Prostate gland (tissue), 2 donors: ENCODE data around the gene MYBPHL. TPM values are rescaled to one million over a fixed set of nuclear protein-coding genes. Genes with fewer than 3 reads are reported as not detected.

Source experiments
- DNase-seq: peaks from one replicate; pipeline ENCODE4 v3.0.0-alpha.2; 2019; ENCODE audit warnings: low spot score
- H3K27ac ChIP-seq, 2 donors: fragments of 200-600 bp; sonication (generic); 2 replicates each; pipeline ENCODE4 v1.5.1; 2017 to 2019
- H3K27me3 ChIP-seq: fragments of 200-600 bp; sonication (generic); replicated peaks from 2 replicates; pipeline ENCODE4 v1.5.1; 2019; ENCODE audit not compliant: insufficient read depth
- H3K36me3 ChIP-seq, 2 donors: fragments of 200-600 bp; sonication (generic); 1 replicate in 1 of 2; 2 replicates in 1 of 2; pipeline versions ENCODE4 v1.5.1 to v1.8.1; 2017 to 2019
- H3K4me1 ChIP-seq: fragments of 200-600 bp; sonication (generic); replicated peaks from 2 replicates; pipeline ENCODE4 v1.5.1; 2019
- H3K4me3 ChIP-seq, 2 donors: fragments of 200-600 bp; sonication (generic); 2 replicates each; pipeline ENCODE4 v1.5.1; 2017 to 2019
- H3K9me3 ChIP-seq: fragments of 200-600 bp; sonication (generic); 2 replicates; pipeline ENCODE4 v1.5.1; 2017
- POLR2A ChIP-seq: fragments of 450-650 bp; IDR thresholded peaks from one replicate; pipeline ENCODE4 v1.6.1; 2016; ENCODE audit warnings: antibody characterized with exemption, mild to moderate bottlenecking
- POLR2AphosphoS5 ChIP-seq: sonication (generic); formaldehyde crosslinking; IDR thresholded peaks from one replicate; pipeline ENCODE4 v1.6.1; 2017; ENCODE audit warnings: antibody characterized with exemption
- WGBS: methylation state at CpG from one replicate; pipeline ENCODE4 v1.1.5; 2018; 5-methylcytosine and 5-hydroxymethylcytosine counted together
- intact Hi-C: fragments of 100-400 bp; cut with DNase I; formaldehyde crosslinking; loops from one replicate; pipeline ENCODE4 v1.14.2; 2022
- total RNA-seq, 2 donors: library from RNA; depleted of rRNA; stranded (reverse); fragments of >200 nt; gene quantifications; one replicate each; pipeline ENCODE4 v1.1.0, GENCODE V29; 2016
- TF ChIP-seq, protein P1 (sequence below), 4 experiments: fragments of 200-600 bp in 2 of 4; fragments of 450-650 bp in 2 of 4; sonication (generic) in 2 of 4; IDR thresholded peaks; 1 replicate in 3 of 4; 2 replicates in 1 of 4; pipeline ENCODE4 v1.5.1; 2016 to 2019; ENCODE audit warnings: antibody characterized with exemption in 4 of 4, mild to moderate bottlenecking in 2 of 4, moderate library complexity in 2 of 4

Gene MYBPHL
- total RNA-seq, 2 donors from 2014 or later, result not detected

DNA sequence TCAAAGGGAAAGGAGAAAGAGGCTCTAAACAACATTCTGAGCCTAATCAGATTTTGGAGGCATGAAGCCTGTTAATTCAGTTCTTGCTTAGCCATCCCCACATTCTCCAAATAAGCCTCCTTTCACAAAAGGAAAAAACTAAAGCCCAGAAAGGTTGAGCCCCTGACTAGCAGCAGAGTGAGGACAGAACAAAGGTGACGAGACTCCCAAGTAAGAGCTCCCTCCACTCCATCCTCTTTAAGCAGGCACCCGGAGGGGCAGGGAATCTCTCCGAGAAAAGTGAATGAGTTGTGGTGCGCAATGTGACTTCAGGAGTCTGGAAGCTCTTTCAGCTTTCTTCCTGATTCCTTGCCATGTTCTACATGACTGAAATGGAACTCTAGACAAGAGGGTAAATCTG, 43.4 kb upstream of the MYBPHL start:
- no peak overlapping the region for H3K27ac ChIP-seq
- no peaks in the 10 kb centered on the region for H3K36me3 ChIP-seq
- no peaks in the 10 kb centered on the region for H3K9me3 ChIP-seq
- no peaks in the 10 kb centered on the region for H3K27me3 ChIP-seq
- no peak overlapping the region for H3K4me3 ChIP-seq
- TF ChIP-seq POLR2A (no peak), POLR2AphosphoS5 (no peak)
- TF ChIP-seq, protein P1, sequence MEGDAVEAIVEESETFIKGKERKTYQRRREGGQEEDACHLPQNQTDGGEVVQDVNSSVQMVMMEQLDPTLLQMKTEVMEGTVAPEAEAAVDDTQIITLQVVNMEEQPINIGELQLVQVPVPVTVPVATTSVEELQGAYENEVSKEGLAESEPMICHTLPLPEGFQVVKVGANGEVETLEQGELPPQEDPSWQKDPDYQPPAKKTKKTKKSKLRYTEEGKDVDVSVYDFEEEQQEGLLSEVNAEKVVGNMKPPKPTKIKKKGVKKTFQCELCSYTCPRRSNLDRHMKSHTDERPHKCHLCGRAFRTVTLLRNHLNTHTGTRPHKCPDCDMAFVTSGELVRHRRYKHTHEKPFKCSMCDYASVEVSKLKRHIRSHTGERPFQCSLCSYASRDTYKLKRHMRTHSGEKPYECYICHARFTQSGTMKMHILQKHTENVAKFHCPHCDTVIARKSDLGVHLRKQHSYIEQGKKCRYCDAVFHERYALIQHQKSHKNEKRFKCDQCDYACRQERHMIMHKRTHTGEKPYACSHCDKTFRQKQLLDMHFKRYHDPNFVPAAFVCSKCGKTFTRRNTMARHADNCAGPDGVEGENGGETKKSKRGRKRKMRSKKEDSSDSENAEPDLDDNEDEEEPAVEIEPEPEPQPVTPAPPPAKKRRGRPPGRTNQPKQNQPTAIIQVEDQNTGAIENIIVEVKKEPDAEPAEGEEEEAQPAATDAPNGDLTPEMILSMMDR (IDR thresholded peaks at IDR 0.05), result no peak
- no peaks in the 10 kb centered on the region for H3K4me1 ChIP-seq
- WGBS, result 97% methylated on average over 4 of the region's 4 CpGs
- no peak for DNase-seq
- intact Hi-C loops, result no loop called here

DNA sequence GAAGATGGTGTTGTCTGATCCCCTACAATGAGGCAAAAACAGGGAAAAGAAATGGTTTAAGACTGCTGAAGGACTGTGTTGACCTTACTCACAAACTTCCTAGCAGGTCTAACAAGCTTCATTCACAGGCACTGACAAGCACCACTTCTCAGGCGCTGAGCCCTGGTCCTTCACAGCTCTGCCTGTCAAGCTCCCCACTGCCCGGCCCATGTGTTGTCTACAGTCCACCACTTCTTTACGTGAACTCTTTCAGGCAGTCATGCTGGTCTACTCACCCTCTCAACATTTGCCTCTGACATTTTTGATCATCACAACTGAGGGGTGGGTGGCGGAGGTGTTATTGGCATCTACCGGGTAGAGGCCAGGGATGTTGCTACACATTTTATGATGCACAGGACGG, 40.7 kb upstream of the MYBPHL start:
- no peaks in the 10 kb centered on the region for H3K4me1 ChIP-seq
- H3K4me3 ChIP-seq, result no peak overlapping the region
- no peak overlapping the region for H3K27ac ChIP-seq
- TF ChIP-seq POLR2AphosphoS5 (no peak), POLR2A (no peak)
- TF ChIP-seq, protein P1 (IDR thresholded peaks at IDR 0.05), result no peak
- 88% methylated on average over 6 of the region's 6 CpGs for WGBS
- DNase-seq, result no peak
- no peaks in the 10 kb centered on the region for H3K36me3 ChIP-seq
- H3K27me3 ChIP-seq, result no peaks in the 10 kb centered on the region
- intact Hi-C loops, result no loop called here
- H3K9me3 ChIP-seq, result no peaks in the 10 kb centered on the region

DNA sequence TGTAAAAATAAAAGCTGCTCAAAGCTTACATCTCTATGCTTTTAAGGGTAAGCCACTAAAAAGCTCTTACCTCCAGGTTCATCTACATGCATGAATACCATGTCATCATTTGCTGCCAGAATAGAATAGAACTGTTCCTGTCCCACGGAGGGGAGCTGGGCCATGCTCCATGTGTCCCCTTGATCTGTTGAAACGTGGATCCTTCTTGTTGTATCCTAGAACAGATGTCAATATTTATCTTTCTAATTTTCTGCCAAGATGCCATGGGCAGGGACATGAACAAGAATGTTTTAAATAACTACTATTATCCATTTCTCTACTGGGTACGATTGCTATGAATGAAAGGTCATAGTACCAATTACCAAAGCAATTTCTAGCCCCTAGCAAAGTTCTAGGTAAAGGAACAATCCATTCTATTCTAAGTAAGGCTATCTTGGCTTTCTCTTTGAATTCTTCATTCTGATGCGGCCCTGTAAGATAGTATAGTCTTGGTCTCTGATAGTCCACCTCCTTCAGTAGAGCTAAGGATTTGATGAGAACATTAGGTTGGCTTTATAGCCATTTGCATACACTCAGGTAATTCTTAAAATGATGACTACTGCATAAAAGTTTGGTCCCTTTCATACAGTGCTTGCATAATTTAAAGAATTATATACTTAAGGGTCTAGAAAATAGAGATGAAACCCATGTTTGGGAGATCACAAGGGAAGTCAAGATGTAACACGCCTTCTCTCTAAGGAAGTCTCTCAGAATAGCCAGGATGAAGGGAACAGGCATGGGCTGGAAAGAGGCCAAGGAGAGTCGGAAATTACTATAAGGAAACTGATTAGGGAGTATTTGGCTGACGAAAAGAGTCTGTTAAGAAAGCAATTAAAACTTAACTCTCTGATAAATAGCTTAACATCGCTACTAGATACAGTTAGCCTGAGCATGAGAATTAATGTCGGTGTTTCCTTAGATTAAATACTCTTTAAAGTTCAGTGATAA, 35.4 kb upstream of the MYBPHL start:
- H3K27ac ChIP-seq, result no peak overlapping the region
- TF ChIP-seq POLR2AphosphoS5 (no peak), POLR2A (no peak)
- TF ChIP-seq, protein P1 (IDR thresholded peaks at IDR 0.05), result no peak
- no peaks in the 10 kb centered on the region for H3K27me3 ChIP-seq
- intact Hi-C loops, result no loop called here
- peak; percentile 8 for DNase-seq
- no peak overlapping the region for H3K4me3 ChIP-seq
- H3K4me1 ChIP-seq, result no peaks in the 10 kb centered on the region
- WGBS, result 47% methylated on average over 9 of the region's 9 CpGs
- H3K36me3 ChIP-seq, result no peaks in the 10 kb centered on the region
- H3K9me3 ChIP-seq, result no peaks in the 10 kb centered on the region

DNA sequence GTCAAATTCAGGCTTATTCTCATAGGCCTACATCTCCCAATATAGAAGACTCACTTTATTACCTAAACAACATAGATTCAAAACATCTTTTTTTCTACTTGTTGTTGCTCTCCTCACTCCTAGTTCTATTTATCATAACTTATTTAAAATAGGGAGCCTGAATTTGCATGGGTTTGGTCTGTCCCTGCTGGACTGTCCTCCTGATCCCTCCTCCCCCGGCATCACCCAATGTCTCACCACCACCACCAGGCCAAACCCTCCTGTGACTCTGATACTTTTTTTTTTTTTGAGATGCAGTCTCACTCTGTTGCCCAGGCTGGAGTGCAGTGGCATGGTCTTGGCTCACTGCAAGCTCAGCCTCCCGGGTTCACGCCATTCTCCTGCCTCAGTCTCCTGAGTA, 31.8 kb upstream of the MYBPHL start:
- peaks cover 0 to 4% of the 10 kb centered on the region in 2 donors for H3K36me3 ChIP-seq
- intact Hi-C loops, result no loop called here
- H3K4me1 ChIP-seq, result no peaks in the 10 kb centered on the region
- DNase-seq, result no peak
- TF ChIP-seq POLR2AphosphoS5 (no peak), POLR2A (no peak)
- TF ChIP-seq, protein P1 (IDR thresholded peaks at IDR 0.05), result no peak
- H3K27ac ChIP-seq, result no peak overlapping the region
- no peaks in the 10 kb centered on the region for H3K9me3 ChIP-seq
- WGBS, result 94% methylated on average over 3 of the region's 3 CpGs
- no peaks in the 10 kb centered on the region for H3K27me3 ChIP-seq
- H3K4me3 ChIP-seq, result no peak overlapping the region

DNA sequence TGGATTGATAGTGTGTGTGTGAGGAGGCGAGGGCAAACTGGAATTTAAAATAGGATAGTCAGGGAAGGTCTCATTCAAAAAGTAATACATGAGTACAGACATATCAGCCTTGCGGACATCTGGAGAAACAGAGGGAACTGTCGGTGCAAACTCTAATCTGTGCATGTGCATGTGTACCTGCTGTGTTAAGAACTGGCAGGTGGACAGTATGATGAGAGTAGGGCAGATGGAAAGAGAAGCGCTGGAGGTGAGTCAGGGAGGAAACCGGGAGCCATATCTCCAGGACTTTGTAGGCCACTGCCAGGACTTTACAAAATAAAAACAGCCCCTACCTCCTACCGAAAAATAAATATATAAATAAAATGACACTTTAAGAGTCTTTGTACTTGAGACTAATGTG, 31.3 kb upstream of the MYBPHL start:
- Histone ChIP-seq H3K9me3 (no peaks in the 10 kb centered on the region), H3K4me1 (no peaks in the 10 kb centered on the region), H3K27me3 (no peaks in the 10 kb centered on the region), H3K36me3 (peaks cover 0 to 4% of the 10 kb centered on the region in 2 donors), H3K27ac (no peak overlapping the region), H3K4me3 (no peak overlapping the region)
- no peak for DNase-seq
- 93% methylated on average over 6 of the region's 6 CpGs for WGBS
- TF ChIP-seq, protein P1 (IDR thresholded peaks at IDR 0.05), result no peak
- no peak for TF ChIP-seq POLR2AphosphoS5
- no peak for TF ChIP-seq POLR2A
- intact Hi-C loops, result no loop called here
